ENCODE data around the gene ANKRD60.

Gene ANKRD60

DNA sequence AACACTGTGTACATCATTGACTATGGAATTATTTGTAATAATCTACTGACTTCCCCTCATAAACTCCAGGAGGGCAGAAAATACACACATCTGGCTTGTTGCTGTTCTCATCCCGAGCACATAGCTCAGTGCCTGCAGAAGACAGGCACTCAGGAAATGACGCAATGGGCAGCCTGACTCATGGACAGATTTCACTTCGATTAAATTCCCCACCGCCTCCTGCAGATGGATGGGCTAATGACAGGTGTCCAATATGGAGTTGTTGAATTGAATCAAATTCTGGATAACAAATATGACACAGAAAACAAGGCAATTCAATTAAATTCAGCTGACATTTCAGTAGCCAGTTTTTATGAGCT, 9.1 kb downstream of the ANKRD60 start:
- DNase-seq = no peak

DNA sequence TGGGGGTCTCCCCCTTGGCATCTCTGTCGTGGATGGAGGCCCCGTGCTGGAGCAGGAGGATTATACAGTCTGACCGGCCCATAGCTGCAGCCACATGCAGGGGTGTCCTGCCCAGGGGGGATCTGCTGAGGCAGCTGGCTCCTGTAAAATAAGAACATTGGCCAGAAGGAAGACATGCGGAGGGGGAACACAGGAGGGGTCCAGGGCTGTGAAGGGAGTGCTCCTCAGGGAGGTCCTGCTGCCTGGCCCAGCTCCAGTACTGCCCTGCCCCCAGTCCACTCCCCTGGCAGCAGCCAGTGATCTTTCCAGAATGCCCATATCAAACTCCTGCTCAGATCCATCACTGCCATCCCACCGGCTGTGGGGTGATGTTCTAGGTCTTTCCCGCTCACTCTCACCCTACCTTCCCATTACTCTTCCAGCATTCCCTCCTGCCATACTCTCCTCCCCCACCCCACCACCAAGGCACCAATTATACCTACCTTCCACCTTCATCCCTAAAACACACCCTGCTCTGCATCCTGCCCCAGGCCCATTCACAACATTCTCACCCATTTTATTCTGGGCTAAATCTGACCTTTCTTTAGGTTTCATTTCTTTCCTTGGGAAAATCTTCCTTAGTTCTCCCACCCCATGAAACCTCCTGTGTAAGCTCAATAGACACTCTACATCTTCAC, 9.7 kb downstream of the ANKRD60 start:
- DNase-seq = no peak

DNA sequence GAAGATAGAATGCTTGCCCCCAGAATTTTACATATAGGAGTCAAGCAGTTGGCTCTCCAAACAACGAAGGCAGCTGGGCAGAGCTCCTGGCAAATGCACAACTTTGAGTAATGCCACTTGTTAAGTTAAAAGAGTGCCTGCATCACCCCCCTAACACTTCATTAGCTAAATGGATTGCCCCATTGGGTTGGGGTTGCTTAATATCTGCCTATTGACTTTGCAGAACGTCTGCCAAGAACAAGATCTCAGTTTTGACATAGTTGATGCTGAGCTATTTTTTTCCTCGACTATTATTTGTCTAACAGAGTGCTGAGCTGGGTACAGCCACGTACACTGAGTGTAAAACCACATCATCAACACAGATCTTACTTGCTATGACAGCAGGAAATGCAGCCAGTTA, 12.1 kb downstream of the ANKRD60 start:
- no peak for DNase-seq

DNA sequence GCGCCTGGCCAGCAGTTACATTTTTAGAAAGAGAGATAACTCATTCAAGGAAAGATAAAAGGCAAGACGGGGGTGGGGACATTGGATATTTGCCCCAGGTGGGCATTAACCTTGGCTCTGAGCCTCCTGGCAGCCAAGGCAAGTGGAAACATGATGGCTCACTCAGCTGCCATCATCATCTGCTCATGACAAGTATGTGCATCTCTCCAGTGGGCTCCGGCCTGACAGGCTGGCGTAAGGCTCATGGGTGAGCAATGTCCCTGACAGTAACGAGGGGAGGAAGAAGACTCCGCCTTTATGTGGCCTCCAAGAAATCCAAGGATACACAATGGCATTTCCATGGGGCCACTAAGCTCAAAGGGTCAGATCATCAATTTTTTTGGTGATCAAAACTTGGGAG, 13.3 kb downstream of the ANKRD60 start:
- DNase-seq = no peak

DNA sequence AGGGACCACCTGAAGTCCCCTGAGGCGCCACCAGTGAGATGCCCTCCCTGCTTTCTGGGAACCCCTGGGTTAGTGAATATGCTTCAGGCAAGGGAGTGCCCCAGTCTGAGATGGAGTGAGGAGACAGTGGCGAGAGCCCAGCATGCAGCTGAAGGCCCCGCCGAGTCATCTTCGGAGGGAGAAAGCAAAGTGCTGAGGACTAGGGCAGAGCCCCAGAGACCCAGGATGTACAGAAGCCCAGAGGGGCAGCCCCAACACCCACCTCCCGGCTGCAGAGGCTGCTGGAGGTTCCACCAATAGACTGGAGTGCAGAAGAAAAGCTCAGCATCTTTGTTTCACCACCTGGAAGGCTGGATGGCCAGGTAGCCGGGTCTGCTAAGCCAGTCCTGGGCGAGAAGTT, 14.1 kb downstream of the ANKRD60 start:
- DNase-seq = no peak

DNA sequence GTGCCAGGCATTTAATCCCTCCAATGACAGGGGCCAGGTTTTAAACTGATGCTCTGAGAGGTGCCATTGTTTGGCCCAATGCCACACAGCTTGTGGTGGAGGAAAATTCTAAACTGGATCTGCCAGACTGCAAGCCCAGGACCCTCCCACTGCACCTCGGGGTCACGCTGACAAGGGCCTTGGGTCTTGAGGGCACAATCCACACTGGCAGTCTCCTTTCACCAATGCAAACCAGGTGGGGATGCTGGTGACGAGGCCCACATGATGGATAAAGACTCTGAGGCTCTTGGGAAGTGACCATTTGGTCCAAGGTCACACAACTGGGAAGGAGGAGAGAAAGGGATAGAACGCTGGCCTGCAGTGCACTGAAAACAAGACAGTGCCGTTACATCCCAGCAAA, 14.7 kb downstream of the ANKRD60 start:
- DNase-seq = no peak

DNA sequence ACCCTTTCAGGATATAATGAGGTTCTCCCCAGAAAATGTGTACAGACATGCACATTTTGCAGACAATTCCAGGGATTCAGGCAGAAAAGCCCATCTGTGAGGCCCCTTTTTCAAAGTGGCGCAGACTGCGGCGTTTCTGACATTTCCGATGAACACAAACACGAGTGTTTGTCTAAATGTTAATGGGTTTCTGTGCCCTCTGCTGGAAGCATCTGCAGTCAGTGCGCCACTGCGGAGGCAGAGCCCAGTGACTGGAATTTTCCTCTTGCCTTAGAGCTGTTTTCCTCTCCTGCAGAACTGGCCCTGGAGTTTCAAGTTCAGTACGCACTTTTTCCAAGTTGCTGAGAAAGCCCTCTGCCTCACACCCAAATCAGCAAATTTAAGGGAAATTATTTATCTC, 15.3 kb downstream of the ANKRD60 start:
- no peak for DNase-seq

DNA sequence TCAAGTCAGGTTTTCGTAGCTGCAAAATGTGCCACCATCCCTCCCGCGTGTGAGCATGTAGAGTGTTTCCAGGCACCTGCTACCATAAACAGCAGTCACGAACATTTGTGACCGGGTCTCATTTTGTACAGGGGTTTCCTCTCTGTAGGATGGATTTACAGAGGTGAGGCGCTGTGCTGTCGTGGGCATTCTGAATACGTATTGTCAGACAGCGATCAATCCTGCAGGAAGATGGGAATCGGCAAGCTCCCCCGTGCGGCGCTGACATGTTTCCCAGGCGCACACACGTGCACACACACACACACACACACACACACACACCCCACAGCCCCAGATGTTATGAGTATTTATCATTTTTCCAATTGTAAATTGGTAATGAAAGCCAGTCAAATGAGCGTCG, 15.8 kb downstream of the ANKRD60 start:
- DNase-seq = no peak

DNA sequence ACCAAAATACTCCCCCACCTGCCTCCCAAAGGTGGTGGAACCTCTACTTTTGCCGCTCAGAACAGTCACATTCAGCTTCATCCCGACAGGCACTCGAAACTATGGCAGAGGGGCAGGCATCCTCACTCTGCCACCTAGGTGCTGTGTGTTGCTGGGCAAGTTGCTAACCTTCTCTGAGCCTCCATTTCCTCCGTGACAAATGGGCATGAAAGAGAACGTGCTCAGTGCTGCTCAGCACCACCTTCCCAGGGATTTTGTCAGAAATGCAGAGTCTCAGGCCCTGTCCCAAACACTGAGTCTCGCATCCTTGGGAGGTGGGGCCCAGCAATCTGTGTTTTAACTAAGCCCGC, 18.1 kb downstream of the ANKRD60 start:
- DNase-seq = no peak

DNA sequence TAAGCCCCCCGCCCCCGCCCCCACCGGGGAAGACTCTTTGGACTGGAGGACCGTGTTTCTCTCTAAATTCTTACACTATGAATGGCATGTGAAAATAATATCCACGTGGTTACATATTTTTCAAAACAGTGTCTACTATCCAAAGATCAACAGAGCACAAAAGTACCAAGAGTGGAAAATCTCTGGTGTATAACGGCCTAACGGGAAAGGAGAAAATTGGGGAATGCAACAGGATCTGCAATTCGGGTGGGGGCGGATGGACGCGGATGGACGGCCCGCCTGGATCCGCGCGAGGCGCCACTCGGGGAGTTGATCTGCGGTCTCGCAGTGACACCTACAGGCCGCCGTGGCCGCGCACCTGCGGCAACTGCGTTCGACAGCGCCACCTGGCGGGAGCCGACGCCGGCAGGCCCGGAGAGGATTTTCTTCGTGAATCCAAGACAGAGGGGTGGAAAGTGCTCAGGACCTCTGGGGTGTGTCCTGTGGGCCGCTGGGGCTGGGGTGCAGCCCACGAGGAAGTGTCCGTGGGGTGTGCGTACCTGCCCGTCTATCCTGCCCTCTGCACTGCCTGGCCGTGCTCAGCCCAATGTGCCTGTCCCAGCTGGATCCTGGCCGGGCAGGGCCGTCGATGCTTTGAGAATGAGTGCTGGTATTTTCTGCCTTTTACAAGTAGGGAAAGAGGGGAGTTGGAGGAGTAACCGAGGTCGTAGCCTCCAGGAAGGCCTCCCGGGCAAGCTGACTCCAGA, 18.6 kb downstream of the ANKRD60 start:
- peak; percentile 92 to 93 for DNase-seq

DNA sequence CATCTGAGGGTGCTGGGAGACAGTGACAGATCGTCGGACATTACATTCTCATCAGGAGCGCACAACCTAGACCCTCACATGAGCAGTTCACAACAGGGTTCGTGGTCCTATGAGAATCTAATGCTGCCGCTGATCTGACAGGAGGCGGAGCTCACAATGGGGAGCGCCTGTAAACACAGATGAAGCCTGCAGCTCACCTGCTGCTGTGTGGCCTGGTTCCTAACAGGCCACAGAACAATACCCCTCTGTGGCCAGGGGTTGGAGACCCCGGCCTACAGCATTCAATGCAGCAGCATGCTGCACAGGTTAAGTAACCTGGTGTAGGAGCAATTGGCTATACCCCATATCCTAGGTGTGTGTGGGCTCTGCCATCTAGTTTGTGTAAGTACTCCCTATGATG, 19.5 kb downstream of the ANKRD60 start:
- no peak for DNase-seq

DNA sequence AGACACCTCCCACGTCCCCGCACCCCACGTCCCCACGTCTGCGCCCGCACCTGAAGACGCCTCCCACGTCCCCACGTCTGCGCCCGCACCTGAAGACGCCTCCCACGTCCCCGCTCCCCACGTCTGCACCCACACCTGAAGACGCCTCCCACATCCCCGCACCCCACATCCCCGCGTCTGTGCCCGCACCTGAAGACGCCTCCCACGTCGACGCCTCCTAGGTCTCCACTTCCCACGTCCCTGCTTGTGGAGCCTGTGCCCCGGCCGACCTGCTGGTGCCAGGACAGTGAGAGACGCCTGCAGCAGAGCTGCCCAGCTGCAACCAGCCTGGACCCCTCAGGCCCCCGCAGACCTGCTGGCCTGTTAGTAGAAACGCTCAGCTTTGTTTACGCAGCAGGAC, 22.6 kb downstream of the ANKRD60 start:
- no peak for DNase-seq

DNA sequence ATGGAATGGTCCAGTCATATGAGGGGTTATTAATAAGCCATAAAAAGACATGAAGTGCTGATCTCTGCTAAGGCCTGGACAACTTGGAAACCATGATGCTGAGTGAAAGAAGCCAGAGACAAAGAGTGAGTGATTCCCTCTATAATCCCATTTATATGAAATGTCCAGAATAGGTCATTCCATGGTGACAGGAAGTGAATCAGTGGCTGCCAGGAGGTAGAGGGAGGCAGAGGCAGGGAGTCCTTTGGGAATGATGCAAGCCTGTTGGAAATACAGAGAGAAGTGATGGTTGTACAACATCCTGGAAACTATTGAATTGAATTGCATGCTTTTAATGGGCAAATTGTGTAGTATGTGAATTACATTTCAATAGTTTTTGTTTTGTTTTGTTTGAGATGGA, 26.4 kb downstream of the ANKRD60 start:
- DNase-seq = no peak

DNA sequence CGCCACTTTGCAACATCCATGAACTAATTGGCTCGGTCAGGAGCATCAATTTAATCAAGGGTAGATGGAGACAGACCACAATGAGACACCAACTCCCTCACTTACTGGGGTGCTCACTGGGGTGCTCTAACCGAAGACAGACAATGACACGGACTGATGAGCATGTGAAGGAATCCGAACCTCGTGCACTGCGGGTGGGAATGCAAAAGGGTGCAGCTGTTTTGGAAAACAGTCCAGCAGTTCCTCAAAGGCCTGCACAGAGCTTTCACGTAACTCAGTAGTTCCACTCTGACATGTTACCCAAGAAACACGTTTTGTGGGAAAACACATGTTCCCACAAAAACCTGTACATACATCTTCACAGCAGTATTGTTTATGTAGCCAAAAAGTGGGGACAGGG, 26.8 kb downstream of the ANKRD60 start:
- no peak for DNase-seq

DNA sequence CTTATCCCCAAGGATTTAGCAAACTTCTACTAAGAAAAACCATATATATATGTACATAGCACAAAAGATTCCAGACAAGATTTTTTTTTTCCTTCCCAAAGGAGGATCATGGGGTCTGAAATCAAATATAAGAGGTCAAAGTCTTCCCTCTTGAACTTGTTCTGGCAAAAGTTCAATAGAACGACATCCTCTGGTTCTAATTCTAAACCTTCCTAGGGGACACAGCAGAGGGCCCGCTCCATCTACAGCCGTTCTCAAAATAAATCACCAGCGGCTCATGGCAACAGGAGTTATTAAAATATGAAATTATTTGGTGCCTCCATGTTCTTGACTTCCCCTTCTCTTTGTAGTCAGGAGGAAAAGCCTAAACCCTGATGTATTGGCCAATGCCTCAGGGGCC, 29.0 kb downstream of the ANKRD60 start:
- no peak for DNase-seq

DNA sequence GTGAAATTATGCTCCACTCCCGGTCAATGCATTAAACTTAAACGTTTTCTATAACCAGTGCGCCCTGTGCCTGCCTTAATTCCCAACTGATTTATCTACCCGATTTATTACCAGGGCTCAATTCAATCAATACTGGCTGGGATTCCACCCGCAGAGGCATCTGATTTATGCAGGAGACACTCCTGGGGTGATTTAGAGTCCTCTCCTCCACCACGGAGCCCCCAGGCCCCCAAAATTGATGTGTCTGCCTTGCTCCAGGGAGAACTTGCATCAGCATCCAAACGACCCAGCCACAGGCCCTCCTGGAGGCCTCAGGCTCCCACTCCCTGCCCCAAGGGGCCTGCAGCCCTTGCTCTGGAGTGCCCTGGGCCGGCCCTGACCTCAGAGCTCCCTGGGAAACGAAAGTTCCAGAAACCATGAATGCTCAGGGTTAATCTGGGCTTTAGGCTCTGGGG, 29.5 kb downstream of the ANKRD60 start:
- no peak for DNase-seq

DNA sequence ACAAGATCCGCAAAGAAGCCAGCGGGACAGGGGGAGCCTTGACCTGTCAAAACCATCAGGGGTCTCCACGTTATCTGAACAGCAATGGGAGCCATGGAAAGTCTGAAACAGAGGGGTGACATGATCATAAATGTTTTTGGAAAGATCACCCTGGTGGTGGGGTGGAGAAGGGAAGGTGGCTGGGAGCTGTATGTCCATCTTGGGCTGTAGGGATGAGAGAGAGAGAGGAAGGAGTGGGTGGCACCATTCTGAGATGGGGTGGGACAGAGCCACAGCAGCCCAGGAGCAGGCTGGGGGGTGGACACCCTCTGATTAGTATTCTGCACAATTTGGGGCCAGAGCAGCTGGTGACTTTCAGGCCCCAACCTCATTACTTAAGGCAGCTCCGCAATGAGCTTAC, 30.1 kb downstream of the ANKRD60 start:
- DNase-seq = no peak

DNA sequence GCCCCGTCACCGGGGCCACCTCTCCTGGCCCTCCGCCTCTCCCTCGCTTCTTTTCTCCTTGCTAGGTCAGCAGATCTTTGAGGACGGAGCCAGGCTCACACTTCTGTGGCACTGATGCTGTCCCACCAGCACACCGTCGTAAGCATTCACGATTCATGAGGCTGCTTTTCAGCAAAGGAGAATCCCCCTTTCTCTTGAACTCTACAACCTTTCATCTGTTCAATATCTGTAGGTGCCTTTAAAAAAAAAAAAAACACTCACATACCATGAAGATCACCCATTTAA, 31.3 kb downstream of the ANKRD60 start:
- no peak for DNase-seq

DNA sequence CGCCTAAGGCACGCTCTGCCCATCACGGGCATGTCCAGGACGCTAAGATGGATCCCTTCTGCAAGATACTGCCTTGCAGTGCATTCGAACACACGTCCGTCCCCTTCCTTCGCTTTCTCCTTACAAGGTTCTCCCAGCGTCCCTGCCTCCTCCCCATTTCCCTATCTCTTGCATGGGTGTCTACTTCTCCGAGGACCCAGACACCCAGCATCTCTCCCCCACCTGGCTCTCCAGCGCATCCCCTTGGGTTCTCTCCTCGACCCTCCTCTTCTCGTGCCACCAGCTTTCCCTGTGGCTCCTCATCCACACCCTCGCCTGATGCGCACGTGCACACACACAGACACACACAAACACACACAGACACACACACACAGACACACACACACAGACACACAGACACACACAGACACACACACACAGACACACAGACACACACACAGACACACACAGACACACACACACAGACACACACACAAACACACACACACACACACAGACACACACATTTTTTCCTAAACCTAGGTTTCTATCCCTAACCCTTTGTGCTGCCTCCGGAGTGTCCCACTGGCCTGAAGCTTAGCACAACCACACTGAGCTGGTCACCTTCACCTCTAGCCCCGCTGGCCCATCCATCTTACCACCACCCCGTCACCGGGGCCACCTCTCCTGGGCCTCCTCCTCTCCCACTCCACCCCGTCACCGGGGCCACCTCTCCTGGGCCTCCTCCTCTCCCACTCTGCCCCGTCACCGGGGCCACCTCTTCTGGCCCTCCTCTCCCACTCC, 31.9 kb downstream of the ANKRD60 start:
- DNase-seq = no peak

DNA sequence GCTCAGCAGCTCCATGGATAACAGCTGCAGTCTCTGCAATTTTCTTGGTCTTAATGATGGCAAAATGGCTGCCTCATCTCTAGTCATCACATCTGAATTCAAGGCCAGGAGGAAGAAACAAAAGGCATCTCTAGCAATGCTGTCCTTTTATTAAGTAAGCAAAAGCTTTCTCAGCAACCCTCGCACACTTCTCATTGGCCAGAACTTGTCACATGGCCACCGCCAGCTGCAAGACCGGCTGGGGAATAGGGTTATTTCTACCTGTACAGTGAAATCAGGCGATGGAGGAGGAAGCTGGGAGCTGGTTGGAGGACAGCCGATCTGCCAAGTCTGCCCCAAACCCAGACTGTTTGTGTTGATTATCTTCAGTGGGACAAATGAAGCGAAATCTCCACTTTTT, 33.4 kb downstream of the ANKRD60 start:
- no peak for DNase-seq

DNA sequence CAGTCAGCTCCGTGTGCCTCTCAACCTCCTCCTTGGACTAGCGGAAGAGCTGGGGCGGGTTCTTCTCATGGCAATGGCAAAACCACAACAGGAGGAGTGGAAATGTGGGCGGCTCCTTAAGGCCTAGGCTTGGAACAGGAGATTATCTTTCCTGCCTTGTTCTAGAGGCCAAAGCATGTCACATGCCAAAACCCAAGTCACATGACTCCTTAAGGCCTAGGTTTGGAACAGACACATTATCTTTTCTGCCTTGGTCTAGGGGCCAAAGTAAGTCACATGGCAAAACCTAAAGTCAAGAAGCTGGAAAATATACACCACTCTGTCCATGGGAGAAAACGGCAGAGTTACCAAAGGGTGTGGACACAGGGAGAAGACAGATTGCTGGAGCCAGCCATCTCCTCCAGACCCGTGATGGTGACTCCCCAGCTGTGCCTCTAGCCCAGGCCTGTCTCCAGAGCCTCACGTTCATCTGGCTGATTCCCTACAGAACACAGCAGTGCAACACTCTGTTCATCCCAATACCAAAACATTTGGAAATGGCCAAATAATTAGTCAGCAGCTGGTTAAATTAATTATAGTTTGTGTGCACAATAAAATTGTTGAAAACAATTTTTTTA, 34.2 kb downstream of the ANKRD60 start:
- no peak for DNase-seq

DNA sequence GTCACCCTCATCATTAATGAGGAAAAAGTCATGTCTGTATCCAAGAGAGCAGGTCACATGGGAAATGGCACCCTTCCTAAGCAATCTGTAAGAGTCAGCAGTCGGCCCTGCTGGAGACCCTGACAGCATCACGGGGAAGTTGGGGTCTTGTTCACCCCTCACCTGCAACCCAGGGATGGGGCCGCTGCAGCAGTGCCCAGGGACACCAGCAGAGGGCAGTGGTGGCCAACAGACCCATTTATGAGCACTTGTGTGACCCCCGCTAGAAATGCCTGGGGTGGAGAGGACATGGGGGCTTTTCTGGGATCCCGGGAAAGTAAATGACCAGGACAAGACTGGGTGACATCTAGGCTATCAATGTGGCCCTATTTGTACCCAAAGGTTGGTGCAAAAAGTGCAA, 35.9 kb downstream of the ANKRD60 start:
- DNase-seq = peak; percentile 45 to 46

DNA sequence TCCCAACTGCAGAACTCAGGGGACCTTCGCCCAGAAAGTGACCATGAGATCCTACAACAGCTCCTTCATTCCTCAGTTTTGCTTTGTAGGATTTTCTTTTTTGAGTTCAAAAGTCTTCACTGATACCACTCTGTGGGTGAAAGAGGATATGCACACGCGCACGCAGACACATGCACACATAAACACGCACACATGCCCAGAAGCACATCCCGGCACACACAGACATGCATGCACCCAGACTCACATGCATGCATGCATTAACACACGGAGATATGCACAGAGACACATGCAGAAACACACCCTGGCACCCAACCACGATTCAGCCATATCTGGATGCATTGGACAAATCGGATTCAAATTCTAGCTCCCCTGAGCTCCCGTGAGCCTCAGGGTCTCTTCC, 36.4 kb downstream of the ANKRD60 start:
- no peak for DNase-seq

DNA sequence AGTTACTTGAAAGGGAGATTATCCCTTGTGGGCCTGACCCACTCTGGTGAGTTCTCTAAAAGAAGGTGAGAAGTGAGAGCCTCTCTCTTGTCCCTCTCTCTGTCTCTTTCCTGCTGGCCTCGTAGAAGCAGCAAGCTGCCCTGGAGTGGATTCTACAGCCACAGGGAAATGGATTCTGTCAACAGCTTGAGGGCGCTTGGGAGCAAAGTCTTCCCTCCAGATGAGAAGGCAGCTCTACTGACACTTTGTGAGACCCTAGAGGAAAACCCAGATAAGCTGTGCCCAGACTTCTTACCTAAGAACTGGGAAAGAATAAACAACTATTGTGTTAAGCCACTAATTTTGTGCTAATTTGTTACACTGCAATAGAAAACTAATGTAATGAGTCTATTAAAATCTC, 39.9 kb downstream of the ANKRD60 start:
- DNase-seq = no peak
